ENCODE data around the gene TMEM38A.
"Not testable (repeated sequence)": the region's sequence is repeated elsewhere in the genome, so short reads cannot be mapped to it uniquely, and the experiment has no call there.

DNA sequence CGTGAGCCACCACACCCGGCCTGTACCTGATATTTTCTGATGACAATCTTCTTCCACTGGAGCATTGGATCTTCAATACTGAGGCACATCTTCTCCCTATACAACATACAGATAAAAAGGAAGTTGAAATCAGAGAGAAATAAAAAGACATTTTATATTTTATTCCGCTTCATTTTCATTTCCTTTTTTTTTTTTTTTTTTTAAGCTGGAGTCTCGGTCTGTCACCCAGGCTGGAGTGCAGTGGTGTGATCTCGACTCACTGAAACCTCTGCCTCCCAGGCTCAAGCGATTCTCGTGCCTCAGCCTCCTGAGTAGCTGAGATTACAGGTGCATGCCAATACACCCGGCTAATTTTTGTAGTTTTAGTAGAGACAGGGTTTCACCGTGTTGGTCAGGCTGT lies 51.4 kb downstream of the TMEM38A start:
- not testable (repeated sequence) for TF ChIP-seq POLR2A, EP300 (IDR thresholded peaks at IDR 0.05)
- TF ChIP-seq, protein P1, sequence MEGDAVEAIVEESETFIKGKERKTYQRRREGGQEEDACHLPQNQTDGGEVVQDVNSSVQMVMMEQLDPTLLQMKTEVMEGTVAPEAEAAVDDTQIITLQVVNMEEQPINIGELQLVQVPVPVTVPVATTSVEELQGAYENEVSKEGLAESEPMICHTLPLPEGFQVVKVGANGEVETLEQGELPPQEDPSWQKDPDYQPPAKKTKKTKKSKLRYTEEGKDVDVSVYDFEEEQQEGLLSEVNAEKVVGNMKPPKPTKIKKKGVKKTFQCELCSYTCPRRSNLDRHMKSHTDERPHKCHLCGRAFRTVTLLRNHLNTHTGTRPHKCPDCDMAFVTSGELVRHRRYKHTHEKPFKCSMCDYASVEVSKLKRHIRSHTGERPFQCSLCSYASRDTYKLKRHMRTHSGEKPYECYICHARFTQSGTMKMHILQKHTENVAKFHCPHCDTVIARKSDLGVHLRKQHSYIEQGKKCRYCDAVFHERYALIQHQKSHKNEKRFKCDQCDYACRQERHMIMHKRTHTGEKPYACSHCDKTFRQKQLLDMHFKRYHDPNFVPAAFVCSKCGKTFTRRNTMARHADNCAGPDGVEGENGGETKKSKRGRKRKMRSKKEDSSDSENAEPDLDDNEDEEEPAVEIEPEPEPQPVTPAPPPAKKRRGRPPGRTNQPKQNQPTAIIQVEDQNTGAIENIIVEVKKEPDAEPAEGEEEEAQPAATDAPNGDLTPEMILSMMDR (IDR thresholded peaks at IDR 0.05): not testable (repeated sequence)
